ENCODE data around the gene POLR3K.

The POLR3K gene

GRCh38 chr16:83781-84615 is 30.6 kb upstream of the POLR3K start:
- Histone ChIP-seq H3K4me1 (peaks cover 10 to 68% (median 54%) of the 10 kb centered on the region in 4 donors), H3K9me3 (no peaks in the 10 kb centered on the region), H3K4me3 (no peak overlapping the region), H3K27ac (peak overlapping the region; percentile 70 to 100), H3K27me3 (no peaks in the 10 kb centered on the region), H3K36me3 (peaks cover 46 to 85% (median 62%) of the 10 kb centered on the region in 3 donors)
- intact Hi-C loops (cut with DNase I; ENCODE audit: low total_unique reads), result no loop called here
- DNase-seq, result peak in 1 of 2 donors; percentile 87
- TF ChIP-seq CTCF (IDR thresholded peaks at IDR 0.05), result no peak

- H3K9me3 ChIP-seq, result no peaks in the 10 kb centered on the region
- peak overlapping the region; percentile 70 to 100 for H3K27ac ChIP-seq
- no peaks in the 10 kb centered on the region for H3K27me3 ChIP-seq
- peaks cover 10 to 72% (median 59%) of the 10 kb centered on the region in 4 donors for H3K4me1 ChIP-seq
- DNase-seq, result no peak
- peaks cover 37 to 77% (median 53%) of the 10 kb centered on the region in 3 donors for H3K36me3 ChIP-seq
- intact Hi-C loops (cut with DNase I; ENCODE audit: low total_unique reads), result no loop called here
- no peak for TF ChIP-seq CTCF (IDR thresholded peaks at IDR 0.05)
- H3K4me3 ChIP-seq, result no peak overlapping the region
These were observed 29.7 kb upstream of the POLR3K start for GRCh38 chr16:83060-83603.

GRCh38 chr16:79151-80054 is 26.0 kb upstream of the POLR3K start:
- Histone ChIP-seq H3K4me1 (peaks cover 17 to 79% (median 69%) of the 10 kb centered on the region in 4 donors), H3K36me3 (peaks cover 11 to 43% (median 20%) of the 10 kb centered on the region in 3 donors), H3K4me3 (peak overlapping the region; percentile 72 to 81), H3K27ac (peak overlapping the region; percentile 98 to 100), H3K27me3 (no peaks in the 10 kb centered on the region), H3K9me3 (no peaks in the 10 kb centered on the region)
- intact Hi-C loops (cut with DNase I; ENCODE audit: low total_unique reads), result no loop called here
- TF ChIP-seq CTCF (IDR thresholded peaks at IDR 0.05), result no peak
- no peak for DNase-seq

- DNase-seq, result peak in 1 of 2 donors; percentile 87
- intact Hi-C loops (cut with DNase I; ENCODE audit: low total_unique reads), result no loop called here
- Histone ChIP-seq H3K4me1 (peaks cover 13 to 79% (median 68%) of the 10 kb centered on the region in 4 donors), H3K4me3 (peak overlapping the region; percentile 72 to 81), H3K27me3 (no peaks in the 10 kb centered on the region), H3K27ac (peak overlapping the region; percentile 98 to 100), H3K36me3 (peaks cover 11 to 35% (median 20%) of the 10 kb centered on the region in 3 donors), H3K9me3 (no peaks in the 10 kb centered on the region)
- TF ChIP-seq CTCF (IDR thresholded peaks at IDR 0.05), result no peak
These were observed 25.2 kb upstream of the POLR3K start for GRCh38 chr16:78444-79150.

Data from tibial artery (tissue), 4 donors.